ENCODE results near the gene LRTM2. TPM values are rescaled to one million over a fixed set of nuclear protein-coding genes. Genes with fewer than 3 reads are reported as not detected.

The LRTM2 gene
- total RNA-seq, 1 experiment from 2014 or later, result 0.07 TPM

GRCh38 chr12:1878214-1878613 lies 57.8 kb downstream of the LRTM2 start:
- ATAC-seq, result no peak
- no peak overlapping the region for H3K9ac ChIP-seq (ENCODE audit: low read length)
- H3K9me3 ChIP-seq (ENCODE audit: control insufficient read depth in 1 of 2, insufficient read depth in 1 of 2, low read depth in 1 of 2, low read length in 2 of 2), result no peaks in the 10 kb centered on the region
- no peak overlapping the region for H3K27ac ChIP-seq (ENCODE audit: low read depth, low read length)
- no peak for DNase-seq (ENCODE audit: low read depth, low spot score)
- H3K4me1 ChIP-seq (ENCODE audit: control insufficient read depth in 1 of 2, insufficient read depth in 2 of 2, low read length in 2 of 2), result no peaks in the 10 kb centered on the region
- H4K20me1 ChIP-seq (ENCODE audit: insufficient read depth), result no peaks in the 10 kb centered on the region
- no peaks in the 10 kb centered on the region for H3K36me3 ChIP-seq (ENCODE audit: control insufficient read depth in 1 of 2, insufficient read depth in 2 of 2, low read length in 2 of 2)
- H3K79me2 ChIP-seq (ENCODE audit: insufficient read depth, low read length), result no peaks in the 10 kb centered on the region
- H3K4me3 ChIP-seq (replicated peaks in 1 of 2; ENCODE audit: low read depth in 1 of 2, low read length in 2 of 2), result no peak overlapping the region
- no peak overlapping the region for H3K4me2 ChIP-seq (ENCODE audit: low read length)
- intact Hi-C loops (cut with micrococcal nuclease), result no loop called here
- RAD21 ChIA-PET (ENCODE audit: low non-redundant PET in 1 of 2, low total read pairs in 2 of 2, uncharacterized antibody in 2 of 2, unreplicated experiment in 2 of 2), result no interaction called here
- no peak for TF ChIP-seq SIN3A (IDR thresholded peaks at IDR 0.05; ENCODE audit: low read depth)
- no peak for TF ChIP-seq POLR2A (IDR thresholded peaks at IDR 0.05; ENCODE audit: borderline replicate concordance, extremely low read depth, insufficient read depth, insufficient read length)
- TF ChIP-seq TCF7L2 (IDR thresholded peaks at IDR 0.05; ENCODE audit: borderline replicate concordance, extremely low read depth, insufficient read depth, insufficient read length), result no peak
- TF ChIP-seq YY1 (IDR thresholded peaks at IDR 0.05; ENCODE audit: extremely low read depth, insufficient replicate concordance, low read depth, low read length), result no peak
- TF ChIP-seq ZFX (IDR thresholded peaks at IDR 0.05), result no peak
- no TSS peak for BruUV-seq (replicated peaks)
- no peak overlapping the region for H2AFZ ChIP-seq (ENCODE audit: low read depth, low read length, poor library complexity, severe bottlenecking)
- H3K27me3 ChIP-seq (ENCODE audit: insufficient read depth, low read length), result peaks cover 20% of the 10 kb centered on the region; the same call in 1 of the 2 replicates
- POLR2A ChIA-PET, result no interaction called here
- no peaks in the 10 kb centered on the region for H3K9me2 ChIP-seq (ENCODE audit: insufficient read depth)
- CTCF ChIA-PET, result no interaction called here

- RAD21 ChIA-PET (ENCODE audit: low non-redundant PET in 1 of 2, low total read pairs in 2 of 2, uncharacterized antibody in 2 of 2, unreplicated experiment in 2 of 2), result no interaction called here
- DNase-seq (ENCODE audit: low read depth, low spot score), result no peak
- CTCF ChIA-PET, result no interaction called here
- Histone ChIP-seq H3K27ac (ENCODE audit: low read depth, low read length) (no peak overlapping the region), H2AFZ (ENCODE audit: low read depth, low read length, poor library complexity, severe bottlenecking) (no peak overlapping the region), H3K4me3 (replicated peaks in 1 of 2; ENCODE audit: low read depth in 1 of 2, low read length in 2 of 2) (no peak overlapping the region), H3K4me1 (ENCODE audit: control insufficient read depth in 1 of 2, insufficient read depth in 2 of 2, low read length in 2 of 2) (no peaks in the 10 kb centered on the region), H3K36me3 (ENCODE audit: control insufficient read depth in 1 of 2, insufficient read depth in 2 of 2, low read length in 2 of 2) (no peaks in the 10 kb centered on the region), H3K27me3 (ENCODE audit: insufficient read depth, low read length) (peaks cover 20% of the 10 kb centered on the region; the same call in 1 of the 2 replicates), H3K9me3 (ENCODE audit: control insufficient read depth in 1 of 2, insufficient read depth in 1 of 2, low read depth in 1 of 2, low read length in 2 of 2) (no peaks in the 10 kb centered on the region), H4K20me1 (ENCODE audit: insufficient read depth) (no peaks in the 10 kb centered on the region), H3K9ac (ENCODE audit: low read length) (no peak overlapping the region), H3K4me2 (ENCODE audit: low read length) (no peak overlapping the region), H3K79me2 (ENCODE audit: insufficient read depth, low read length) (no peaks in the 10 kb centered on the region), H3K9me2 (ENCODE audit: insufficient read depth) (no peaks in the 10 kb centered on the region)
- intact Hi-C loops (cut with micrococcal nuclease), result no loop called here
- no TSS peak for BruUV-seq (replicated peaks)
- POLR2A ChIA-PET, result interaction anchor here (0.6 kb wide), 1 partner anchor 175 kb away, joined by 4 read pairs; no protein-coding TSS in a partner anchor
- ATAC-seq, result no peak
- TF ChIP-seq REST (IDR thresholded peaks at IDR 0.05; ENCODE audit: low read depth) (no peak), TCF7L2 (IDR thresholded peaks at IDR 0.05; ENCODE audit: borderline replicate concordance, extremely low read depth, insufficient read depth, insufficient read length) (no peak), EZH2phosphoT487 (IDR thresholded peaks at IDR 0.05; ENCODE audit: borderline replicate concordance) (no peak), CEBPB (IDR thresholded peaks at IDR 0.05; ENCODE audit: low read depth) (no peak), JUND (IDR thresholded peaks at IDR 0.05) (no peak), SIN3A (IDR thresholded peaks at IDR 0.05; ENCODE audit: low read depth) (no peak), RAD21 (IDR thresholded peaks at IDR 0.05; ENCODE audit: low read depth) (no peak), MAX (IDR thresholded peaks at IDR 0.05) (no peak), ELF1 (IDR thresholded peaks at IDR 0.05; ENCODE audit: borderline replicate concordance, low read depth) (no peak), EZH2 (IDR thresholded peaks at IDR 0.05) (no peak), ATF3 (IDR thresholded peaks at IDR 0.05) (no peak), EGR1 (IDR thresholded peaks at IDR 0.05; ENCODE audit: low read depth) (no peak), ZBTB33 (IDR thresholded peaks at IDR 0.05; ENCODE audit: extremely low read depth, insufficient replicate concordance, low read length) (no peak), ZFX (IDR thresholded peaks at IDR 0.05) (no peak), POLR2A (IDR thresholded peaks at IDR 0.05; ENCODE audit: borderline replicate concordance, extremely low read depth, insufficient read depth, insufficient read length) (no peak)
Observed at GRCh38 chr12:1878695-1879094, 58.3 kb downstream of the LRTM2 start.
